ENCODE measurements around the gene AZU1. TPM values are rescaled to one million over a fixed set of nuclear protein-coding genes. Genes with fewer than 3 reads are reported as not detected.
"Not testable (repeated sequence)": the region's sequence is repeated elsewhere in the genome, so short reads cannot be mapped to it uniquely, and the experiment has no call there.

Gene AZU1
- total RNA-seq, 1 experiment from 2014 or later = not detected

- Histone ChIP-seq H3K27ac (ENCODE audit: low read depth, low read length) (no peak overlapping the region), H2AFZ (ENCODE audit: low read depth, low read length, poor library complexity, severe bottlenecking) (no peak overlapping the region), H3K27me3 (ENCODE audit: insufficient read depth, low read length) (no peaks in the 10 kb centered on the region), H4K20me1 (ENCODE audit: insufficient read depth) (no peaks in the 10 kb centered on the region; the same call in 1 of the 2 replicates), H3K9me2 (ENCODE audit: insufficient read depth) (no peaks in the 10 kb centered on the region), H3K9me3 (ENCODE audit: control insufficient read depth in 1 of 2, insufficient read depth in 1 of 2, low read depth in 1 of 2, low read length in 2 of 2) (no peaks in the 10 kb centered on the region), H3K79me2 (ENCODE audit: insufficient read depth, low read length) (peaks cover under 1% of the 10 kb centered on the region; the same call in 1 of the 2 replicates), H3K9ac (ENCODE audit: low read length) (no peak overlapping the region), H3K4me1 (ENCODE audit: control insufficient read depth in 1 of 2, insufficient read depth in 2 of 2, low read length in 2 of 2) (no peaks in the 10 kb centered on the region), H3K36me3 (ENCODE audit: control insufficient read depth in 1 of 2, insufficient read depth in 2 of 2, low read length in 2 of 2) (peaks cover 0 to 3% of the 10 kb centered on the region in 2 experiments; a peak in 1 of 4 replicates), H3K4me3 (replicated peaks in 1 of 2; ENCODE audit: low read depth in 1 of 2, low read length in 2 of 2) (no peak overlapping the region), H3K4me2 (ENCODE audit: low read length) (no peak overlapping the region)
- DNase-seq (ENCODE audit: low read depth, low spot score) = no peak
- ChIA-PET POLR2A (no interaction called here), CTCF (no interaction called here), RAD21 (ENCODE audit: low non-redundant PET in 1 of 2, low total read pairs in 2 of 2, uncharacterized antibody in 2 of 2, unreplicated experiment in 2 of 2) (no interaction called here)
- TF ChIP-seq YY1 (IDR thresholded peaks at IDR 0.05; ENCODE audit: extremely low read depth, insufficient replicate concordance, low read depth, low read length) = no peak
- ATAC-seq = no peak
- intact Hi-C loops (cut with micrococcal nuclease) = no loop called here
- no TSS peak for BruUV-seq (replicated peaks)
Observed at GRCh38 chr19:816500-816857, 11.2 kb upstream of the AZU1 start.

- H3K27me3 ChIP-seq (ENCODE audit: insufficient read depth, low read length); H2AFZ ChIP-seq (ENCODE audit: low read depth, low read length, poor library complexity, severe bottlenecking); H3K4me1 ChIP-seq (ENCODE audit: control insufficient read depth in 1 of 2, insufficient read depth in 2 of 2, low read length in 2 of 2); intact Hi-C loops (cut with micrococcal nuclease); BruUV-seq (replicated peaks); H4K20me1 ChIP-seq (ENCODE audit: insufficient read depth); H3K36me3 ChIP-seq (ENCODE audit: control insufficient read depth in 1 of 2, insufficient read depth in 2 of 2, low read length in 2 of 2); H3K9me2 ChIP-seq (ENCODE audit: insufficient read depth); H3K9me3 ChIP-seq (ENCODE audit: control insufficient read depth in 1 of 2, insufficient read depth in 1 of 2, low read depth in 1 of 2, low read length in 2 of 2); H3K27ac ChIP-seq (ENCODE audit: low read depth, low read length); POLR2A ChIA-PET; CTCF ChIA-PET; RAD21 ChIA-PET (ENCODE audit: low non-redundant PET in 1 of 2, low total read pairs in 2 of 2, uncharacterized antibody in 2 of 2, unreplicated experiment in 2 of 2); ATAC-seq; H3K79me2 ChIP-seq (ENCODE audit: insufficient read depth, low read length); H3K9ac ChIP-seq (ENCODE audit: low read length); H3K4me3 ChIP-seq (replicated peaks in 1 of 2; ENCODE audit: low read depth in 1 of 2, low read length in 2 of 2); H3K4me2 ChIP-seq (ENCODE audit: low read length); DNase-seq (ENCODE audit: low read depth, low spot score): not testable (repeated sequence)
Observed at GRCh38 chr19:820212-820611, 7.4 kb upstream of the AZU1 start.

GRCh38 chr19:821231-821824 lies 6.3 kb upstream of the AZU1 start:
- DNase-seq (ENCODE audit: low read depth, low spot score) = no peak
- ChIA-PET RAD21 (ENCODE audit: low non-redundant PET in 1 of 2, low total read pairs in 2 of 2, uncharacterized antibody in 2 of 2, unreplicated experiment in 2 of 2) (no interaction called here), POLR2A (no interaction called here), CTCF (no interaction called here)
- no peak overlapping the region for H3K4me3 ChIP-seq (replicated peaks in 1 of 2; ENCODE audit: low read depth in 1 of 2, low read length in 2 of 2)
- H2AFZ ChIP-seq (ENCODE audit: low read depth, low read length, poor library complexity, severe bottlenecking) = no peak overlapping the region
- H3K27me3 ChIP-seq (ENCODE audit: insufficient read depth, low read length) = no peaks in the 10 kb centered on the region
- H3K9me3 ChIP-seq (ENCODE audit: control insufficient read depth in 1 of 2, insufficient read depth in 1 of 2, low read depth in 1 of 2, low read length in 2 of 2) = no peaks in the 10 kb centered on the region
- H3K36me3 ChIP-seq (ENCODE audit: control insufficient read depth in 1 of 2, insufficient read depth in 2 of 2, low read length in 2 of 2) = no peaks in the 10 kb centered on the region
- no peaks in the 10 kb centered on the region for H3K79me2 ChIP-seq (ENCODE audit: insufficient read depth, low read length)
- H3K4me2 ChIP-seq (ENCODE audit: low read length) = no peak overlapping the region
- H3K27ac ChIP-seq (ENCODE audit: low read depth, low read length) = no peak overlapping the region
- no peaks in the 10 kb centered on the region for H4K20me1 ChIP-seq (ENCODE audit: insufficient read depth)
- intact Hi-C loops (cut with micrococcal nuclease) = no loop called here
- H3K9ac ChIP-seq (ENCODE audit: low read length) = no peak overlapping the region
- H3K4me1 ChIP-seq (ENCODE audit: control insufficient read depth in 1 of 2, insufficient read depth in 2 of 2, low read length in 2 of 2) = peaks cover 5 to 7% of the 10 kb centered on the region in 2 experiments; a peak in 2 of 4 replicates
- no TSS peak for BruUV-seq (replicated peaks)
- ATAC-seq = no peak
- no peaks in the 10 kb centered on the region for H3K9me2 ChIP-seq (ENCODE audit: insufficient read depth)
- no peak for TF ChIP-seq ZBTB33 (IDR thresholded peaks at IDR 0.05; ENCODE audit: extremely low read depth, insufficient replicate concordance, low read length)
- no peak for TF ChIP-seq SRF (IDR thresholded peaks at IDR 0.05; ENCODE audit: low read depth)
- TF ChIP-seq SP1 (IDR thresholded peaks at IDR 0.05; ENCODE audit: low read depth) = no peak
- no peak for TF ChIP-seq MAX (IDR thresholded peaks at IDR 0.05)
- TF ChIP-seq REST (IDR thresholded peaks at IDR 0.05; ENCODE audit: low read depth) = no peak
- no peak for TF ChIP-seq POLR2AphosphoS5 (IDR thresholded peaks at IDR 0.05; ENCODE audit: low read depth, low read length)

Measured in HCT116 (cell line).